Neural progenitor cell (in vitro differentiated cells): Measurements from ENCODE around the gene OTOP3.

ENCODE experiments used
- EZH2 ChIP-seq: fragments of 200-600 bp; sonication (generic); IDR thresholded peaks from 2 replicates; pipeline ENCODE4 v1.6.1; 2017; ENCODE audit warnings: antibody characterized with exemption, mild to moderate bottlenecking, moderate library complexity
- EZH2phosphoT487 ChIP-seq: fragments of 200-600 bp; sonication (generic); IDR thresholded peaks from 2 replicates; pipeline ENCODE4 v1.6.1; 2017; ENCODE audit warnings: antibody characterized with exemption
- TF ChIP-seq, protein P1 (sequence below): fragments of 200-600 bp; sonication (generic); IDR thresholded peaks from 2 replicates; pipeline ENCODE4 v1.5.1; 2017; ENCODE audit warnings: antibody characterized with exemption, mild to moderate bottlenecking

- TF ChIP-seq, protein P1, sequence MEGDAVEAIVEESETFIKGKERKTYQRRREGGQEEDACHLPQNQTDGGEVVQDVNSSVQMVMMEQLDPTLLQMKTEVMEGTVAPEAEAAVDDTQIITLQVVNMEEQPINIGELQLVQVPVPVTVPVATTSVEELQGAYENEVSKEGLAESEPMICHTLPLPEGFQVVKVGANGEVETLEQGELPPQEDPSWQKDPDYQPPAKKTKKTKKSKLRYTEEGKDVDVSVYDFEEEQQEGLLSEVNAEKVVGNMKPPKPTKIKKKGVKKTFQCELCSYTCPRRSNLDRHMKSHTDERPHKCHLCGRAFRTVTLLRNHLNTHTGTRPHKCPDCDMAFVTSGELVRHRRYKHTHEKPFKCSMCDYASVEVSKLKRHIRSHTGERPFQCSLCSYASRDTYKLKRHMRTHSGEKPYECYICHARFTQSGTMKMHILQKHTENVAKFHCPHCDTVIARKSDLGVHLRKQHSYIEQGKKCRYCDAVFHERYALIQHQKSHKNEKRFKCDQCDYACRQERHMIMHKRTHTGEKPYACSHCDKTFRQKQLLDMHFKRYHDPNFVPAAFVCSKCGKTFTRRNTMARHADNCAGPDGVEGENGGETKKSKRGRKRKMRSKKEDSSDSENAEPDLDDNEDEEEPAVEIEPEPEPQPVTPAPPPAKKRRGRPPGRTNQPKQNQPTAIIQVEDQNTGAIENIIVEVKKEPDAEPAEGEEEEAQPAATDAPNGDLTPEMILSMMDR, result no peak
- TF ChIP-seq EZH2, result no peak
- TF ChIP-seq EZH2phosphoT487, result no peak
Measured at GRCh38 chr17:74995847-74996246, 60.1 kb downstream of the OTOP3 start.
